ENCODE data around the gene TMEM243. TPM values are rescaled to one million over a fixed set of nuclear protein-coding genes. Genes with fewer than 3 reads are reported as not detected.

Gene TMEM243
- total and polyA plus RNA-seq, 10 of the 15 experiments (the other 5 are each of a cell fraction or from before 2014, with no cell fraction given) = 47.8 to 170 (median 77.9) TPM

- TF ChIP-seq IRF4 (IDR thresholded peaks at IDR 0.05; ENCODE audit: low read depth, low read length) (no peak), TCF3 (IDR thresholded peaks at IDR 0.05; ENCODE audit: borderline replicate concordance, insufficient read depth, low read depth, low read length) (no peak), SREBF2 (IDR thresholded peaks at IDR 0.05; ENCODE audit: low read length) (no peak), KLF5 (IDR thresholded peaks at IDR 0.05; ENCODE audit: partially characterized antibody) (no peak), HDGF (IDR thresholded peaks at IDR 0.05) (no peak), EP300 (IDR thresholded peaks at IDR 0.05; ENCODE audit: borderline replicate concordance in 1 of 2, control insufficient read depth in 1 of 2, low read depth in 2 of 2, low read length in 2 of 2) (no peak), SP1 (IDR thresholded peaks at IDR 0.05; ENCODE audit: low read depth, low read length) (peak; percentile 56), BACH1 (IDR thresholded peaks at IDR 0.05; ENCODE audit: borderline replicate concordance) (no peak), HCFC1 (IDR thresholded peaks at IDR 0.05; ENCODE audit: low read length) (no peak), EGR1 (IDR thresholded peaks at IDR 0.05; ENCODE audit: borderline replicate concordance in 1 of 2, low read depth in 2 of 2, low read length in 2 of 2) (peak in 1 of 2 experiments; percentile 59; a peak in 1 of 3 replicates), MYB (IDR thresholded peaks at IDR 0.05; ENCODE audit: borderline replicate concordance, low read depth, low read length) (no peak), POLR2AphosphoS5 (IDR thresholded peaks at IDR 0.05; ENCODE audit: low read length) (peak; percentile 83), NKRF (conservative IDR thresholded peaks at IDR 0.05) (peak; percentile 47), IKZF2 (IDR thresholded peaks at IDR 0.05) (peak in 1 of 2 experiments; percentile 28; a peak in 1 of 4 replicates), SRF (IDR thresholded peaks at IDR 0.05; ENCODE audit: low read depth in 2 of 2, low read length in 2 of 2) (peak in 1 of 2 experiments; percentile 40; a peak in 1 of 4 replicates), ATF2 (IDR thresholded peaks at IDR 0.05; ENCODE audit: low read length) (no peak), POLR2A (IDR thresholded peaks at IDR 0.05; ENCODE audit: low read depth, low read length) (peak; percentile 94), CHD1 (IDR thresholded peaks at IDR 0.05; ENCODE audit: low read depth, low read length) (no peak), NR2C2 (IDR thresholded peaks at IDR 0.05; ENCODE audit: borderline replicate concordance, control insufficient read depth, insufficient read length, low read depth) (no peak), TARDBP (IDR thresholded peaks at IDR 0.05; ENCODE audit: borderline replicate concordance) (no peak), BCL11A (IDR thresholded peaks at IDR 0.05; ENCODE audit: low read depth, low read length) (no peak)
- TF ChIP-seq, protein P1, sequence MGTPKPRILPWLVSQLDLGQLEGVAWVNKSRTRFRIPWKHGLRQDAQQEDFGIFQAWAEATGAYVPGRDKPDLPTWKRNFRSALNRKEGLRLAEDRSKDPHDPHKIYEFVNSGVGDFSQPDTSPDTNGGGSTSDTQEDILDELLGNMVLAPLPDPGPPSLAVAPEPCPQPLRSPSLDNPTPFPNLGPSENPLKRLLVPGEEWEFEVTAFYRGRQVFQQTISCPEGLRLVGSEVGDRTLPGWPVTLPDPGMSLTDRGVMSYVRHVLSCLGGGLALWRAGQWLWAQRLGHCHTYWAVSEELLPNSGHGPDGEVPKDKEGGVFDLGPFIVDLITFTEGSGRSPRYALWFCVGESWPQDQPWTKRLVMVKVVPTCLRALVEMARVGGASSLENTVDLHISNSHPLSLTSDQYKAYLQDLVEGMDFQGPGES (IDR thresholded peaks at IDR 0.05) = no peak
- TF ChIP-seq, protein P2, sequence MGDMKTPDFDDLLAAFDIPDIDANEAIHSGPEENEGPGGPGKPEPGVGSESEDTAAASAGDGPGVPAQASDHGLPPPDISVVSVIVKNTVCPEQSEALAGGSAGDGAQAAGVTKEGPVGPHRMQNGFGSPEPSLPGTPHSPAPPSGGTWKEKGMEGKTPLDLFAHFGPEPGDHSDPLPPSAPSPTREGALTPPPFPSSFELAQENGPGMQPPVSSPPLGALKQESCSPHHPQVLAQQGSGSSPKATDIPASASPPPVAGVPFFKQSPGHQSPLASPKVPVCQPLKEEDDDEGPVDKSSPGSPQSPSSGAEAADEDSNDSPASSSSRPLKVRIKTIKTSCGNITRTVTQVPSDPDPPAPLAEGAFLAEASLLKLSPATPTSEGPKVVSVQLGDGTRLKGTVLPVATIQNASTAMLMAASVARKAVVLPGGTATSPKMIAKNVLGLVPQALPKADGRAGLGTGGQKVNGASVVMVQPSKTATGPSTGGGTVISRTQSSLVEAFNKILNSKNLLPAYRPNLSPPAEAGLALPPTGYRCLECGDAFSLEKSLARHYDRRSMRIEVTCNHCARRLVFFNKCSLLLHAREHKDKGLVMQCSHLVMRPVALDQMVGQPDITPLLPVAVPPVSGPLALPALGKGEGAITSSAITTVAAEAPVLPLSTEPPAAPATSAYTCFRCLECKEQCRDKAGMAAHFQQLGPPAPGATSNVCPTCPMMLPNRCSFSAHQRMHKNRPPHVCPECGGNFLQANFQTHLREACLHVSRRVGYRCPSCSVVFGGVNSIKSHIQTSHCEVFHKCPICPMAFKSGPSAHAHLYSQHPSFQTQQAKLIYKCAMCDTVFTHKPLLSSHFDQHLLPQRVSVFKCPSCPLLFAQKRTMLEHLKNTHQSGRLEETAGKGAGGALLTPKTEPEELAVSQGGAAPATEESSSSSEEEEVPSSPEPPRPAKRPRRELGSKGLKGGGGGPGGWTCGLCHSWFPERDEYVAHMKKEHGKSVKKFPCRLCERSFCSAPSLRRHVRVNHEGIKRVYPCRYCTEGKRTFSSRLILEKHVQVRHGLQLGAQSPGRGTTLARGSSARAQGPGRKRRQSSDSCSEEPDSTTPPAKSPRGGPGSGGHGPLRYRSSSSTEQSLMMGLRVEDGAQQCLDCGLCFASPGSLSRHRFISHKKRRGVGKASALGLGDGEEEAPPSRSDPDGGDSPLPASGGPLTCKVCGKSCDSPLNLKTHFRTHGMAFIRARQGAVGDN (IDR thresholded peaks at IDR 0.05) = no peak
These were observed 648 bp upstream of the TMEM243 start (continued) for GRCh38 chr7:87220026-87220733.

All from GM12878 (cell line).